ENCODE data around the gene INPP5E.

INPP5E gene

DNA sequence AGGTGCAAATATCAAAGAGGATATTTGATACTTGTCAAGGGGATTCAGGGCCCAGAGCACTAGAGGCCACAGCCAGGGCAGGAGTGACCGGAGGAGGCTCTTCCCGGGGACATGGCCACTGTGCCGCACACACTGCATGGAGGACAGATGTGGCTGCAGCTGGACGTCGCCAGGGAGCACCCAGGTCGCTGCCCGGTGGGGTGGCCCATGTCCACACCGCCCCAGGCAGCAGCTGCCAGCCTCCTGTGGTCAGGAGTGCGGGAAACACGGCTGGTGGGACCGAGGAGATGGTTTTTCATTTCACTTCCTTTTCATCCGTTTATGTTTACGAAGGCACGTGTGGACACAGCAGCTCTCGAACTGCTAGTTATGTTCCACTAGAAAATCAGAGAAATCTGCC lies 28.1 kb upstream of the INPP5E start:
- no peaks in the 10 kb centered on the region for H3K4me1 Mint-ChIP-seq
- no peaks in the 10 kb centered on the region for H3K9me3 Mint-ChIP-seq
- no peaks in the 10 kb centered on the region for H3K27me3 Mint-ChIP-seq (ENCODE audit: low read depth)
- H3K36me3 Mint-ChIP-seq (ENCODE audit: low read depth), result peaks cover 52% of the 10 kb centered on the region
- no peak overlapping the region for H3K27ac Mint-ChIP-seq
- no peak overlapping the region for H3K4me3 Mint-ChIP-seq
- TF ChIP-seq, protein P1, sequence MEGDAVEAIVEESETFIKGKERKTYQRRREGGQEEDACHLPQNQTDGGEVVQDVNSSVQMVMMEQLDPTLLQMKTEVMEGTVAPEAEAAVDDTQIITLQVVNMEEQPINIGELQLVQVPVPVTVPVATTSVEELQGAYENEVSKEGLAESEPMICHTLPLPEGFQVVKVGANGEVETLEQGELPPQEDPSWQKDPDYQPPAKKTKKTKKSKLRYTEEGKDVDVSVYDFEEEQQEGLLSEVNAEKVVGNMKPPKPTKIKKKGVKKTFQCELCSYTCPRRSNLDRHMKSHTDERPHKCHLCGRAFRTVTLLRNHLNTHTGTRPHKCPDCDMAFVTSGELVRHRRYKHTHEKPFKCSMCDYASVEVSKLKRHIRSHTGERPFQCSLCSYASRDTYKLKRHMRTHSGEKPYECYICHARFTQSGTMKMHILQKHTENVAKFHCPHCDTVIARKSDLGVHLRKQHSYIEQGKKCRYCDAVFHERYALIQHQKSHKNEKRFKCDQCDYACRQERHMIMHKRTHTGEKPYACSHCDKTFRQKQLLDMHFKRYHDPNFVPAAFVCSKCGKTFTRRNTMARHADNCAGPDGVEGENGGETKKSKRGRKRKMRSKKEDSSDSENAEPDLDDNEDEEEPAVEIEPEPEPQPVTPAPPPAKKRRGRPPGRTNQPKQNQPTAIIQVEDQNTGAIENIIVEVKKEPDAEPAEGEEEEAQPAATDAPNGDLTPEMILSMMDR (IDR thresholded peaks at IDR 0.05; ENCODE audit: unreplicated experiment in 3 of 3), result no peak

DNA sequence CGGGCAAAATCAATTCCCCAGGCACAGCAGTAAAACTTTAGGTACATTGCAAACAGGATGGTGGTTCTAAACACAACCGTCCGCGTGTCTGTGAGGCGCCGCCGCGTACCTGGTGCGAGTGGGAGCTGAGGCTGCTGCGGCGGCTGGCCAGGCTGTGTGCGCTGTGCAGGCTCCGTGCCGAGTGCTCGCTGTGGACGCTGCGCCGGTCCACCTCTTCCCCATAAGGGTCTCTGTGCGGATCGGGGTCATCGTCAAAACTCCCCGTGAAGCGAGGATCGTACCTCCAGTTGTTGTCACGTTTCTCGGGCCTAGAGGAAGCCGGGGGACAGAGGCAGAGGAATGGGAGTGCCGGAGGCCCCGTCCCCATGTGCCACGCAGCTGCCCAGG lies 26.5 kb upstream of the INPP5E start:
- no peaks in the 10 kb centered on the region for H3K4me1 Mint-ChIP-seq
- no peaks in the 10 kb centered on the region for H3K9me3 Mint-ChIP-seq
- no peak overlapping the region for H3K4me3 Mint-ChIP-seq
- peaks cover 58% of the 10 kb centered on the region for H3K36me3 Mint-ChIP-seq (ENCODE audit: low read depth)
- TF ChIP-seq, protein P1 (IDR thresholded peaks at IDR 0.05; ENCODE audit: unreplicated experiment in 3 of 3), result no peak
- no peaks in the 10 kb centered on the region for H3K27me3 Mint-ChIP-seq (ENCODE audit: low read depth)
- H3K27ac Mint-ChIP-seq, result no peak overlapping the region

DNA sequence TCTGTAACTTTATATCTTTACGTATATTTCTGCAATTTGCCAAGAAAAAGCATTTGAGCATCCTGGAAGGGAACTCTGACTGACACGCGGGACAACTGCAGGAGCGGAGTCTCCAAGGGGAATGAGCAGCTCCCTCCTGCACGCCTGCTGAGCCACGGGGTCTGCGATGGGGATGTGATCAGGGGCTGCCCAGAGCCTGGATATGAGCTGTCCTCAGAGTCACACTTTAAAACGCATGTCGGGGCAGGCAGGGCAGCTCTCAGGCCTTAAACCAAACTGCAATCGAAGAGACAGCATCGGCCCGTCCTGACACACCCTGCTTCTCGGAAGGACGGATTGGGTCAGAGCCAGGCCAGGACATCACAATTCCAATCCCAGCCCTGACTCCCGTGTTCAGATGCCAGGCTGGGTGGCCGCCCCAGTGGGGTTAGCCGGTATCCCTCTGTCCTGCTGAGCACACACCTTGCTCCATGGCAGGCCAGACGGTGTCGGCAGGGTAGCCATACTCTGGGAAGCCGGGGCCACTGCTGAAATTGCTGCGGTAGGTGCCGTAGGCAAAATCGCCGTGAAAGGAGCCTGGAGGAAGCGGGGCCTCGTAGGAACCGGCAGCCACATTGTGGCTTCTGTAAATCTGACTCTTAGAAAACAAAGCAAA lies 26.0 kb upstream of the INPP5E start:
- TF ChIP-seq, protein P1 (IDR thresholded peaks at IDR 0.05; ENCODE audit: unreplicated experiment in 3 of 3), result no peak
- Mint-ChIP-seq H3K27me3 (ENCODE audit: low read depth) (no peaks in the 10 kb centered on the region), H3K36me3 (ENCODE audit: low read depth) (peaks cover 57% of the 10 kb centered on the region), H3K4me3 (no peak overlapping the region), H3K9me3 (no peaks in the 10 kb centered on the region), H3K4me1 (no peaks in the 10 kb centered on the region), H3K27ac (no peak overlapping the region)

DNA sequence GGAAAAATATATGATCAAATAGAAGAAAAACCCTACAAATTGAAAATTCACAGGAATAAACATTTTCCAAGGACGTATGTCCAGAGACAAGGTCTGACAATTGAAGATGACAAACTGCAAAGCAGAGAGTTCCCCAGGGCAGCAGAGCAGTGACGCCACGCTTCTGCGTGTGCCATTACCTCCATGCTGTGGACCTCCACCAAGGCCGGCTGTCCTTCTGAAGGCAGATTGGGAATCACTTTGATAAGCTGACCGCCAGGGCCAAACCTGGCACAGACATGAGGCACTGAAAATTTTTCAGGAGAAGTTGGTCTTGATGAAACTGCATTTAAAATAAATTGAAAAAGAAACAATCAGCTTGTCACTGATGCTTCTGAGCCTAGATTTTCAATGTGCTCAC lies 24.6 kb upstream of the INPP5E start:
- Mint-ChIP-seq H3K27ac (no peak overlapping the region), H3K36me3 (ENCODE audit: low read depth) (peaks cover 59% of the 10 kb centered on the region), H3K4me3 (no peak overlapping the region), H3K4me1 (no peaks in the 10 kb centered on the region), H3K27me3 (ENCODE audit: low read depth) (no peaks in the 10 kb centered on the region), H3K9me3 (no peaks in the 10 kb centered on the region)
- TF ChIP-seq, protein P1 (IDR thresholded peaks at IDR 0.05; ENCODE audit: unreplicated experiment in 3 of 3), result no peak

DNA sequence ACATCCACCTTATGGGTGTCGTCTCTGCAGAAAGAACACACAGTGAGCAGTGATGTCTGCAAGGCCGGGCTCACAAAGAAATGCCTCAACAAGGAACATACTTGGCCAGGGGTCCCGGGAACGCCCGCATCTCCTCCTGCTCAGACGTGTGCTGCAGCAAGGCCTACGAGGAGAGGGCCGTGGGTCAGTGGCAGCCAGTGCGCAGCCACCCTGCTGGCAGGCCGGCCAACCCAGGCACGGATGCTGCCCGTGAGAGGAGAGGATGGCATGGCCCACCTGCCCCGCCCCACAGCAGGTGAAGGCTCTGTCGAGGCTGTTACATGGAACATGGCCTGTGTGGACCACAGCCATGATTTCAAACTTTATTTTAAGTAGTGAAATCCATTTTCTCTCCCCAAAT lies 23.9 kb upstream of the INPP5E start:
- H3K36me3 Mint-ChIP-seq (ENCODE audit: low read depth), result peaks cover 66% of the 10 kb centered on the region
- no peaks in the 10 kb centered on the region for H3K9me3 Mint-ChIP-seq
- H3K27ac Mint-ChIP-seq, result no peak overlapping the region
- H3K4me1 Mint-ChIP-seq, result no peaks in the 10 kb centered on the region
- no peaks in the 10 kb centered on the region for H3K27me3 Mint-ChIP-seq (ENCODE audit: low read depth)
- TF ChIP-seq, protein P1 (IDR thresholded peaks at IDR 0.05; ENCODE audit: unreplicated experiment in 3 of 3), result no peak
- H3K4me3 Mint-ChIP-seq, result no peak overlapping the region

DNA sequence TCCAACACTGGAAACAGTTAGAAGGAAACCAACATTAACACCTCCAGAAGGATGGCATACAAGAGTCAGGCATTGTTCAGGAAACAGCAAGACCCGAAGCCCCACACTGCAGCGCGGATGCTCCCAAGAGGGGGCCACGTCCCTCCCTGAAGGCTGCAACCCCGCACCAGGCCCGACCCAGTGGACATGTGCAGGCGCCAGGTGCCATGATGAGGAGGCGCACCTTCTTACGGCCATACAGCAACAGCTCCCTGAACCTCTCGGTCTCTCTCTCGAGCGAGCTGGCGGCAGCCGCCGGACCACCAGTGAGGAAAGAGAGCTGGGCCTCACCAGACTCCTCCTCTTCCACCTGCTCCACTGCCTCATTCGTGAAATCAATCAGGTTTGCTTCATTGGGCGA lies 23.0 kb upstream of the INPP5E start:
- H3K27me3 Mint-ChIP-seq (ENCODE audit: low read depth), result no peaks in the 10 kb centered on the region
- H3K4me3 Mint-ChIP-seq, result no peak overlapping the region
- TF ChIP-seq, protein P1 (IDR thresholded peaks at IDR 0.05; ENCODE audit: unreplicated experiment in 3 of 3), result no peak
- H3K27ac Mint-ChIP-seq, result no peak overlapping the region
- no peaks in the 10 kb centered on the region for H3K9me3 Mint-ChIP-seq
- H3K36me3 Mint-ChIP-seq (ENCODE audit: low read depth), result peaks cover 74% of the 10 kb centered on the region
- no peaks in the 10 kb centered on the region for H3K4me1 Mint-ChIP-seq
